Activated gamma-delta T cell treated with anti-CD3 and anti-CD28 coated beads, Interleukin-2, amount 50 U/mL, for 16 hours (primary cell): Measurements from ENCODE around the gene GLB1L.
A peak's percentile ranks its signal among the peaks of the same experiment; 100 is the strongest.
"Not testable (repeated sequence)": the region's sequence is repeated elsewhere in the genome, so short reads cannot be mapped to it uniquely, and the experiment has no call there.

Source experiments
- DNase-seq: peaks from one replicate; pipeline ENCODE4 v3.0.0-alpha.2; 2020; ENCODE audit warnings: low read depth

The GLB1L gene

GRCh38 chr2:219245148-219245898 lies at the start of gene GLB1L, which contains the start of gene STK16:
GLB1L (minus strand) TSS chr2:219245444; CDS start chr2:219243573, 1,871 bp downstream.
STK16 (plus strand) TSS chr2:219245479; CDS start chr2:219246000, 521 bp downstream.
- peak; percentile 86 for DNase-seq

DNA sequence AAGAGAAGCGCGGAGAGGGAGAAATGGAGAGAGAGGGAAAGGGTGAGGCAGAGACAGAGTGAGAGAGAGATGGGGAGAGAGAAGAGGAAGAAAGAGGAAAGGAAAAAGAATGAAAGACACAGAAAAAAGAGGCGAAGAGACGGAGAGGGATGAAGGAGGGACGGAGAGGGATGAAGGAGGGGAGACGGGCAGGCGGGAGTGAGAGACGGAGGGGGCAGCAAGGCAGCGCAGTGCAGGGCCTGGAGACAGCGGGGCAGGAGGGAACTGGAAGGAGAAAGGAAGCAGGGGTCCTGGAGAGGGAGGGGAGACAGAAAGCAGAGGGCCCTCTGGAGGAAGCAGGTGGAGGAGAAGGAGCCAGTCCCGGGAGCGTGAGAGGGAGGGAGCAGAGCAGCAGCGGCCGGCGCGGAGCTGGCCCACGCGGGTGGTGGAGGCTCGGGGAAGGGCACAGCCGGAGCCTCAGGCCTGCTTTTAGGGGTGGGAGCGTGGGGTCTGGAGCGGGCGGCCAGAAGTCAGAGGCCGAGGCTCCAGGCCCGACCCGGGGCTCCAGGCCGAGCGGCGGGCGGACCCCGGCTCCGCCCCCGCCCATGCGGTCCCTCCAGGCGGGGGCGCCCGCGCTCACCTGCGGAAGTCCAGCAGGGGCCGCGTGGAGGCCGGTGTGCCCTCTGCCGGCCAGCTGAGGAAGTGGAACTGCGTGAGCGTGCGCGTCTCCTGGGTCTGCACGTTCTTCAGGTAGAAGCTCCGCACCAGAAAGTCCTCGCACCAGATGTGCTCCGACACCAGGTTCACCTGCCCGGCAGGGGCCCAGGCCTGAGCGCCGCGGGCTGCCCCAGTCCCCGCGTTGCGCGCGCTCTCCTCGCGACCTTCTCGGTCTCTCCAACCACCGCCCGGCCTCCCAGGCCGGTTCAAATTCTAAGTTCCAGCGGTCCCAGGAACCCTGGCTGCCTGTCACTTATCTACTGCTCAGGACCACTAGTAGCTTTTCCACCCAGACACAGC lies 49.4 kb upstream of the GLB1L start:
- peak; percentile 84 for DNase-seq

GRCh38 chr2:219293736-219294231 lies 48.5 kb upstream of the GLB1L start:
- DNase-seq: no peak

- DNase-seq: no peak
Observed at GRCh38 chr2:219292616-219293015, 47.4 kb upstream of the GLB1L start.

- DNase-seq: no peak
Observed at GRCh38 chr2:219291910-219292490, 46.8 kb upstream of the GLB1L start.

- no peak for DNase-seq
Observed at GRCh38 chr2:219291394-219291793, 46.1 kb upstream of the GLB1L start.

- no peak for DNase-seq
Observed at GRCh38 chr2:219290381-219291171, 45.3 kb upstream of the GLB1L start.

DNA sequence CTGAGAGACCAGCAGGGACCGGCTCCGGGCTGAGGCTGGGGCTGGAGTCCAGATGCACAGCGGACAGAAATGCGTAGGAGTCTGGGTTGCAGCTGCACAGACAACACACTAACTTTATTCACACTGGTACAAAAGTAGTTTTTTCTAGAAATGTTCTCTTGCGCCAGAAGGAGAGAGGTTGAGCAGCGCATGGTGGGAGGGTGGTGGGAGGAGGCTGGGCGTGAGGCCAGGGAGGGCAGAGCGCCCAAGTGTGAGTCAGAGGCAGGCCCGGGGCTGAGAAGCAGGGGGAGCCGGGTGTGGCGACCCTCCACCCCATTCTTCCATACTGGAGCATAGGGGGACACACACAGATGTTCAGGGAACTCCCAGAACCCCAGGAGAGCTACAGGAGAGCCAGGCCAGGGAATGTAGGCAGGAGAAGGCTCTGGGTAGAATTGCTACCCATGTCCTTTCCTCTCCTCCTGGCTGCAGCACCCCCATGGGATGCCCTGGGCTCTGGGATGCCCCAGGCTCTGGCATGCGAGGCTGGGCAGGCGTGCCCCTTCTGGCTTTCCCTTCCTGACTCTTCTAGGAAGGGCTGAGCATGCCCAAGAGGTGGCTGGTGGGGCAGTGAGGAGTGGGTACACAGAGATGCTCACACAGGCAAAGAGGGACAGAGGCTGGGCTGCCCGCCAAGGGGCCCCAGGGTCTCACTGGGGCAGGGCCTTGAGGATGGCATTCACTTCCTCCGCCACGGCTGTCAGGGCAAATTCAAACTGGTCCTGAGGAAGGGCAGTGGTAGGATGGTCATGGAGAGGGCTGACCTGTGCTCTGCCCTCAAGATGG lies 44.5 kb upstream of the GLB1L start:
- DNase-seq: no peak

DNA sequence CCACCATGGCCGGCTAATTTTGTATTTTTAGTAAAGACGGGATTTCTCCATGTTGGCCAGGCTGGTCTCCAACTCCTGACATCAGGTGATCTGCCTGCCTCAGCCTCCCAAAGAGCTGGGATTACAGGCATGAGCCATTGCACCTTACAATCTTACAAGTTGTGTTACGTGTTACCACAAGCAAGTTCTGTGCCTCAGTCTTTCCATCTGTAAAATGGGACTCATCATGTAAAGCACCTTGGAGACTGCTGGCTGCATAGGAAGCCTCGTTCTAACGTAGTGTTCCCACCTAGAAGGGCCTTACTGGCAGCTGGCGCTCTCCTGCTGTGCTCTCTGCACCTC lies 43.9 kb upstream of the GLB1L start:
- no peak for DNase-seq

- no peak for DNase-seq
Observed at GRCh38 chr2:219287580-219288265, 42.5 kb upstream of the GLB1L start.

DNA sequence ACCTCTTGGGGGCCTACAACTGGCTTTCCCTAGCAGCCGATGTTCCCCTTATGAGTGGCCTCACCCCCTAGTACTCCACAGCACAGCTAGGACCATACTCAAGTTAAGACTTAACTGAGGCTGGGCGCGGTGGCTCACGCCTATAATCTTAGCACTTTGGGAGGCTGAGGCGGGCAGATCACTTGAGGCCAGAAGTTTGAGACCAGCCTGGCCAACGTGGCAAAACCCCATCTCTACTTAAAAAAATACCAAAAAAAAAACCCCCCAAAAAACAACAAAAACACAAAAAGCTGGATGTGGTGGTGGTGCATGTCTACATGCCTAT lies 41.8 kb upstream of the GLB1L start:
- DNase-seq: not testable (repeated sequence)

DNA sequence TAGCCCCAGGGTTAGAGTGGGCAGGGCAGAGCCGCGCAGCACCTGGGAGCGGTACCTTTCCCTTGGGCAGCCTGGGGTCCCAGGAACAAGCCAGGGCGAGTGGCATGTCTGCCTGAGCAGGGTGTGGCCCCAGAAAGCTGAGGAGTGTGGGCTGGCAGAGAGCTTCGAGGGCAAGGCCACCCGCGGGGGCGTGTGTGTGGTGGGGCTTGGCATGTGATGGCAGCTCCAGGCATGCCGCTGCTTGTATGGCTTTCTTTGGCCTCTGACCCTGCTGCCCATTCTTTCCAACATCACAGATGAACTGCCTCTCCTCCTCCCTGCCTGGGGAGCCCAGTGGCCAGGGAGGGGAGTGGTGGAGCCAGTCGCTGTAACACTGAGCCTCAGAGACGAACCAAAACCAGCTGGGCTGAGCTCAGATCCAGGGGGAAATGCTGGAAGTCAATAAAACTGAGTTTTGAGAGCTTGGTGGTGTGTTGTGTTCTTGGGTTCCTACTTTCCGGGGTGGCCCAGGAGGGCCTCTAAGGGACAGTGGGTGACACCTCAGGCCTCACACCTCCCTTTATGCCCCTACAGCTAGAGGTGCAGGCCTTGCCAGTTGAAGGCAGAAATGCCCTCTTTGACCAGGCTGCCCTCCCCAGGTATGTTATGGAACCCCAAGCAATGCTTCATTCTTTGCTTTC lies 41.3 kb upstream of the GLB1L start:
- no peak for DNase-seq

DNA sequence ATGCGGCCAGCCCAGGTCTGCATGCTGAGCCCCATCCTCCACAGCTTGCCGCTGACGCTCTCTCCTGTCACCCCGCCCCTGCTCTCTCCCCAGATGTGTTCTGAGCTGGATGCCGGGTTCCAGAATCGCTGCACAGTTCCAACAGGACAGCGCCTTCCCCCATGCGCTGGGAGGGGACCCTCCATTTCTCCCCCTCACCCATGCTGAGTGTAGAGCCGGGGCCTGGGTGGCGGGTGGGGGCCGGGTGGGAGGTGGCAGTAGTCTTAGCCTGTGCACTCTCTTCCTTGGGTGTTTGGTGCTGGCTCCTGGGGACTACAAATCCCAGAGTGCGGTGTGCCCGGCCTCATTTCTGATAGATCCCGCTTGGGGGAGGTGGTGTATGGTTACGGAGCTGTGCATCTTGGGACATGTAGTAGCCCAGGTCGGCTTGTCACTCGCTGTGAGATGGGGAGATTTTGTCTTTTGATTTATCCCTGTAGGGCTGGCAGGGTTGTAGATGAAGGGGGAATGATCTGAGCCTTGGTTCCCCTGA lies 40.7 kb upstream of the GLB1L start:
- DNase-seq: no peak

DNA sequence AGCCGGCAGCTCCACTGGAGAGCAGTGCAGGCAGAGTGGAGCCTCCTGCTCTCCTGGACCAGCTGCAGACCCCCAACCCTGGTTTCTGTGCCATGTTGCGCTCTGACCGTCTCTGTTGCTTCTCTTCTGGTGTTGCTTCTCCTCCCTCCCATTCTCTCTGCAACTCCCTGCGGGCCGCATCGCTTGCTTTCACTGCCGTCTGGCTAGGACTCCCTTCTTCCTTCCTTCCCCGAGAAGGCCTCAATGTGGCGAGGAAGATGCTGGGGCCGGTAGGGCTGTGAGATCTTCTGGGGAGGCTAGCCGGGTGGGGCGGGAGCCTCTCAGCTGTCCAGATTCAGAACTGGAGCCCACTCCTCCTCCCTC lies 40.1 kb upstream of the GLB1L start:
- DNase-seq: no peak

- no peak for DNase-seq
Observed at GRCh38 chr2:219284501-219285372, 39.5 kb upstream of the GLB1L start.

DNA sequence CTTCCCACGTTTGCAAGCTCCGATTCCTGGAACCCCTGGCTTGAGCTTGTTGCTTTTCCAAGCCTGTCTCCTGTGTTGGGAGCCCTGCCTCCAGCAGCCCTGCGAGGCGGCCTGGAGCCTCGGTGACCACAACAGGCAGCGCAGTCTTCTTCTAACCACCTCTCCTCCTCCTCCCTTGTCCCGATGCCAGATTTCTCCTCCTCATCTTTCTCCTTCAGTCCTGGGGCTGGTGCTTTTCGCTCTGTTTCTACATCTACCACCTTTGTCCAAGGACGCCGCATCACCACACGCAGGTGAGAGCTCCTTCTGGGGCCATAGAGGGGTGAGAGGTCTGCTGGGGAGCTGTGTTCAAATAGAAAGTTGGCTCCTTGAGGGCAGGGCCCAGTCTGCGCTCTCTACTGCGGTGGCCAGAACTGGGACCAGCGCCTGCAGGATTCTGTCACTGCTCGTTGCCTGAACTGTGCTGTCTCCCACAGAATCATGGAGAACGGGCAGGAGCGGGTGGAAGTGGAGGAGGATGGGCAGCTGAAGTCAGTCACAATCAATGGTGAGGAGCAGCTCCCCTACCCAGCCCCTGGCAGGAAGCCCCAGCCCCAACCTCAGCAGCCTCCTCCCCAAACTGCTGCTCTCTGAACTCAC lies 37.8 kb upstream of the GLB1L start:
- DNase-seq: no peak

DNA sequence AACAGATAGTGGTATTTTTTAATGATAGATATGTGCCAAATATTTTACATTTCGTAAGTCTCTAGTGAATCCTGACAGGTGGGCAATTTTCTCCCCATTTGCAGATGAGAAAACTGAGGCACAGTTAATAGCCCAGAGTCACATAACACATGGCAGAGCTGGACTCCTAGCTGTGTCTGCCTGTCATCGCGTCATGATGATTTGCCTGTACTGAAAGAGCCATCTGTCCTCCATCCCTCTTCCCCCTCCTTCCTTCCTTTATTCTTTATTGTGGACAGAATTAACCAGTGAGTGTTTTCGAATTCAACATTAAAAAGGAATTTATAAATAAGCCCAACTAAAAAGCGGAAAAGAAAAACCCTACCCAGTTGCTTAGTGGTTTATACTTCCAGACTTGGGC lies 37.1 kb upstream of the GLB1L start:
- no peak for DNase-seq

GRCh38 chr2:219281588-219281987 lies 36.3 kb upstream of the GLB1L start:
- DNase-seq: no peak
